GM19043 (cell line): ENCODE results near the gene CDKN1B.

Source experiments
- ATAC-seq: cut with Tn5 transposase; IDR thresholded peaks from one replicate; pipeline ENCODE4 v1.9.1; 2021; ENCODE audit warnings: low read depth; ENCODE audit not compliant: unreplicated experiment

Gene CDKN1B

DNA sequence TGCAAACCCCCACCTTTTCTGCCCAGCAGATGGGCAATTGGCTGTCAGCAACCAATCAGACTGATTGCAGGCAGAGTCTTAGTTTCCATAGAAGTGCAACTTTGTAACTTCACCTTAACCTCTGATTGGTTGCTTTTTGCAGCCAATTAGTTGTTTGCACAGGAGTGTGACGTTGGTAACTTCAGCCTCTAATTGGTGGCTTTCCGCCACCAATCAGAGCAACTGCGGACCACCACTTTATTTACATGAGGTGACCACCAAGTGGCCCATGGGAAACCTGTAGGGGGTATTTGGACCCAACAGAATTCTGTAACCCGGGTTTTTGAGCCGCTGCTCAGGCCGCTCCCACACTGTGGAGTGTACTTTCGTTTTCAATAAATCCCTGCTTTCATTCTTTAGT, 32.3 kb downstream of the CDKN1B start:
- no peak for ATAC-seq

DNA sequence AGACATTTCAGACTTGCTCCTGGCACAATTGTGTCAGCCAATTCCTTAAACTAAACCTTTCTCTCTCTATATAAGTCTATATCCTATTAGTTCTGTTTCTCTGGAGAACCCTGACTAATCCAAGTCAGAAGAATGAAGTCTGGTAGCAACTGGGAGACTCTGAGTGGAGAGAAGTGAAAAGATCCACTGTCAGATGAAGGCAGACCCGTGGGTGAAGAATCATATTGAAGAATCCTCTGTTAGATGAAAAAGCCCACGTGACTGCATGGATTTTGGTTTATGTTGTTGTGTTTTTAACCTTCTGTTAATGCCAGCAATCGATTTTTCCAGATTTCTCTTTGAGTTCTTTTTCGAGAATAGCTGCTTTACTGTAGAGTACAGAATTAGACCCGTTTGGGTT, 38.8 kb downstream of the CDKN1B start:
- ATAC-seq, result no peak

DNA sequence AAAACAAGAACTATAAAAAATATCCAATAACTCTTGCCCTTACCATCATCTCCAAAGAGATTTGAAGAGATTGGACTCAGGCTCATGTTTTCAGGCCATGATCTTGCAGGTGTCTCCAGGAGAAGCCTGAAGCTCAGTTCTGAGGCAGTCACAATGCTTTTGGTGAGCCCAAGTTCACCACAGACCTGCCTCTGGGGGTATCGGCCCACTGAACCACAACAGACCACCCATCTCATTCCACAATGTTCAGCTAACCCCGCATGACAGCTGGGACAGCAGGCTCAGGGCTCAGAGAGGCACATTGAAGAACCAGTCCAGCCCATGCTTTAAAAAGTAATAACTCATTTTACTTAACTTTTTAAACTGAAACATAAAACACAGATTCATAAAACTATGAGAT, 40.0 kb downstream of the CDKN1B start:
- no peak for ATAC-seq

DNA sequence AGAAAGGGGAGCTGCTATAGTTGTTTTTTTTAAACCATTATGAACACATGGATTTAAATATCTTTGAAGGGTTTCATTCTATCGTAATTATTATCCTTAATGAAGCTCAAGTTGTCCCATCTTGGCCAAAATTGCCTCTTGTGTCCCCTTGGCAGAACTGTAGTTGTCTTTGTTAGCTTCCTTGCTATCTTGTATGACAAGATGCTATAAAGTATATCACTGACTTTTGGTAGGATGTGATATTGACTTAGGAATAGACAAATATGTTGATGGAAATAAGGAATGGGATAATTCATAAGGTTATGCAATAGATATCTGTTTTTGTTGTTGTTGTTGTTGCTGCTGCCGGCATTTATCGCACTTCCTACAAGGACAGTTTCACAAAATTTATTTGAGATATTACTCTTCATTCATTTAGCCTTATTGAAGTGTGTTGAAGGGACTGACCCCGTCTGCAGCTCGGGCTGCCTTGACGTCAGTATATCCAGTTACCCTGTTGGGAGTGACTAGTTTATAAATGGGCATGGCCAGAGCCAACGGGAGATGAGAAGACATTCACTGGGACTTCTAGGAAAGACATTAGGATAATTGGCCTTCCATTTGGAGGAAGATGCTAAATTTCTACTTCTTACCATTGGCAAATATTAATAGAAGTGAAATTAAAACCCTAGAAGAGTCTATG, 42.2 kb downstream of the CDKN1B start:
- no peak for ATAC-seq

DNA sequence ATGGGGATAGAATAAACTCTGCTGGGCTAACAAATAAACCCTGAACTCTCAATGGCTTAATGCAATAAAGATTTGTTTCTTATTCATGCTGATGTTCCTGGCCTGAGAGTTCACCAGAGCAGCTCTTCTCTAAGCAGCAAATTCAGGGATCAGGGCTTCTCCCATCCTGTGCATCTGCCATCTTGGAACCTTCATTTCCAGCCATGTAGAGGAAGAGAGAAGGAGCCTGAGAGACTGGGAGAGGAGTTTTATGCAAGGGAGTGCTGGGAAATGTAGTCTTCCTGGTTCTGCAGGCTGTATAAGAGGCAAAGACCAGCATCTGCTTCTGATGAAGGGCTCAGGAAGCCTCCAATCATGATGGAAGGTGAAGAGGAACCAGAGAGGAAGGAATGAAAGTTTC, 47.7 kb downstream of the CDKN1B start:
- no peak for ATAC-seq

DNA sequence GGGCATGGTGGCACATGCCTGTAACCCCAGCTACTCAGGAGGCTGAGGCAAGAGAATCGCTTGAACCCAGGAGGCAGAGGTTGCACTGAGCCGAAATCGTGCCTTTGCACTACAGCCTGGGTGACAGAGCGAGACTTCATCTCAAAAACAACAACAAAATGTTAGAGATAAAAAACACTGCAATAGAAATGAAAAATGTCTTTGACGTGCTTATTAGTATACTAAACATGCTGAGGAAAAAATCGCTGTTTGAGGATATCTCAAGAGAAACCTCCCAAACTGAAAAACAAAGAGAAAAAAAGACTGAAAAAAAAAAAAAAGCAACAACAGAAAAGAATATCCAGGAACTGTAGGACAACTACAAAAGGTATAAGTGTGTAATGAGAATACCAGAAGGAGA, 53.1 kb downstream of the CDKN1B start:
- ATAC-seq, result no peak
